ENCODE measurements around the gene GJB3. TPM values are rescaled to one million over a fixed set of nuclear protein-coding genes. Genes with fewer than 3 reads are reported as not detected.

The GJB3 gene
- total RNA-seq, 4 donors from 2014 or later = 1.5 to 1.9 (median 1.7) TPM; not detected in 1

DNA sequence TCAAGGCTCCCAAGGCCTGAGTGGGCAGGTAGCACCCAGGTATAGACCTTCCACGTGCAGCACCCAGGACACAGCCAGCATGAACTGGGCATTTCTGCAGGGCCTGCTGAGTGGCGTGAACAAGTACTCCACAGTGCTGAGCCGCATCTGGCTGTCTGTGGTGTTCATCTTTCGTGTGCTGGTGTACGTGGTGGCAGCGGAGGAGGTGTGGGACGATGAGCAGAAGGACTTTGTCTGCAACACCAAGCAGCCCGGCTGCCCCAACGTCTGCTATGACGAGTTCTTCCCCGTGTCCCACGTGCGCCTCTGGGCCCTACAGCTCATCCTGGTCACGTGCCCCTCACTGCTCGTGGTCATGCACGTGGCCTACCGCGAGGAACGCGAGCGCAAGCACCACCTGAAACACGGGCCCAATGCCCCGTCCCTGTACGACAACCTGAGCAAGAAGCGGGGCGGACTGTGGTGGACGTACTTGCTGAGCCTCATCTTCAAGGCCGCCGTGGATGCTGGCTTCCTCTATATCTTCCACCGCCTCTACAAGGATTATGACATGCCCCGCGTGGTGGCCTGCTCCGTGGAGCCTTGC is 19.7 kb upstream of the GJB3 start:
- Histone ChIP-seq H3K4me3 (no peak overlapping the region), H3K27me3 (no peaks in the 10 kb centered on the region), H3K4me1 (no peaks in the 10 kb centered on the region), H3K27ac (no peak overlapping the region), H3K36me3 (no peaks in the 10 kb centered on the region), H3K9me3 (no peaks in the 10 kb centered on the region)
- DNase-seq = no peak
- no peak for TF ChIP-seq POLR2A (IDR thresholded peaks at IDR 0.05)
- TF ChIP-seq CTCF (IDR thresholded peaks at IDR 0.05) = no peak

GRCh38 chr1:34761776-34762307 is 19.2 kb upstream of the GJB3 start:
- H3K27ac ChIP-seq = no peak overlapping the region
- no peak for DNase-seq
- no peak for TF ChIP-seq CTCF (IDR thresholded peaks at IDR 0.05)
- no peak for TF ChIP-seq POLR2A (IDR thresholded peaks at IDR 0.05)
- no peaks in the 10 kb centered on the region for H3K9me3 ChIP-seq
- no peaks in the 10 kb centered on the region for H3K27me3 ChIP-seq
- no peak overlapping the region for H3K4me3 ChIP-seq
- H3K36me3 ChIP-seq = no peaks in the 10 kb centered on the region
- H3K4me1 ChIP-seq = no peaks in the 10 kb centered on the region

DNA sequence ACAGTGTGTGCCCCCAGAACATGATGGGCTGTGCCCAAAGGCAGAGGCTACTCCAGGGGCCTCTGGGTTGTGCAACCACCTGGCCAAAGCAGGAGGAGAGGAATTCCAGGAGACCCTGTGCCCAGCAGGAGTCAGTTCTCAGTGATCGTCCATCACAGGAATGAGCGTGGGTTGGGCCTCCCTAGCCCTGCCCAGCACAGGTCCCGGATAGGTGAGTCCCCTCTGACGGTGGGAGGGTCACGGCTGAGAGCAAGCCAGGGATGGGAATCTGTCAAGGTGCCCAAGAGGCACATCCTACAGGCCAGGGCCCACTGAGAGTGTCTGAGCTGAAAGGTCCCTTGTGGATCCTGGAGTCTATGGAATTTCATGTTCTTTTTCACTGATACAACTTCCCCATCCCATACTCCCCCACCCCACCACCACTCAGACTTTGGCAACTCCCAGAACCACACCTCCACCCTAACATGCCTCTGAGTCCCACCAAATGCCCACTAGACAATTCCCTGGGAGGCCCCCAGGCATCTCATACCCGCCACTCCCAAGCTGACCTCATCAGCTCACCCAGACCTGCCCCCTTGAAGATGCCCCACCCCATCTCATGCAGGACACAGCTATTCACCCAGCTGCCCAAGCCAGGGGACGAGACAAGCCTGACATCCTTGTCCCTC is 18.4 kb upstream of the GJB3 start:
- DNase-seq = no peak
- TF ChIP-seq CTCF (IDR thresholded peaks at IDR 0.05) (no peak), POLR2A (IDR thresholded peaks at IDR 0.05) (no peak)
- no peak overlapping the region for H3K4me3 ChIP-seq
- H3K27me3 ChIP-seq = no peaks in the 10 kb centered on the region
- no peak overlapping the region for H3K27ac ChIP-seq
- H3K9me3 ChIP-seq = no peaks in the 10 kb centered on the region
- H3K36me3 ChIP-seq = no peaks in the 10 kb centered on the region
- H3K4me1 ChIP-seq = no peaks in the 10 kb centered on the region

DNA sequence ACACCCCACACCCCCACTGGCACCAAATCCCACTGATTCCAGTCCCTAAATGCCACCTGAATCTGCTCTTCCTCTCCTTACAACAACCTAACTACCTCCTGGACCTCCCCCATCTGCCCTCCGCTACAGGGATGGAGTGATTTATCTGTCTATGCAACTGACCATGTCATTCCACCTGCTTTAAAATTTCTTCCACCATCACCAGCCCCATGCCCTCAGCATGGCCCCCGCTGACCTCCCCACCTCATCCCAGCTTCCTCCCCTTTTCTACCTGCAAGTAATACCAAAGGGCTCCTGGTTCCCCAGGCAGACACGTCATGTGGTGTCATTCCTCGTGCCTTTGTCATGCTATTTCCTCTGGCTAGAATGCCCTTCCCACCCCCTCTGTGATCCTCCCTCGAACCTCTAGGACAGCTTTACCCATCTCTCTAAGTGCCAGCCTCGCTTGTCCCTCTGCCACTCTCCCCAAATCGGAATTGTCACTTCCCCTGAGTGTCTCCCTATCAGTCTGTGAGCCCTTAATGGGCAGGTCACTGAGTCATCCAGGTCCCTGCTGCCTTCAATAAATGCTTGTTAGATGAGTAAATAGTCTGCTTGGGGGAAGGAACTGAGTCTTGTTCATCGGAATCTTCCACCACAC is 17.8 kb upstream of the GJB3 start:
- no peaks in the 10 kb centered on the region for H3K9me3 ChIP-seq
- H3K4me1 ChIP-seq = no peaks in the 10 kb centered on the region
- no peak overlapping the region for H3K4me3 ChIP-seq
- TF ChIP-seq POLR2A (IDR thresholded peaks at IDR 0.05) = no peak
- no peak for TF ChIP-seq CTCF (IDR thresholded peaks at IDR 0.05)
- H3K36me3 ChIP-seq = no peaks in the 10 kb centered on the region
- no peaks in the 10 kb centered on the region for H3K27me3 ChIP-seq
- no peak overlapping the region for H3K27ac ChIP-seq
- no peak for DNase-seq

DNA sequence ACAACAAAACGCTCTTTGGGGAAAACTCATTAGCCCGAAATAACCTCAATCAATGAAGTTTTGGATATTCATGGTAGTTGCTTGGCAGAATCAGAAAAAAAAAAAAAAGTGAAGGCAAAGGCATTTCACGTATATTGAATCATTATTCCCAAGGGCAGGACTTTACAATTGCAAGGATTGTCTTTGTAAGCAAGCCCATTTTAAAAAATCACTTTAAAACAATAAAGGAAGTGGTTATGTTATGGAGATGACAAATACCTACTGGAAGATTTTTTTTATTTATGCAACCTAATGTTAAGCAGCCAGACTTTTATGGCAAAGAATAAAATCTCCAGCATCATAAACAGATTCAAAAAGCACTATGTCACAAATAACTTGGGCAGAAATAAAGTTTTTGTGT is 12.2 kb upstream of the GJB3 start:
- H3K27ac ChIP-seq = no peak overlapping the region
- no peaks in the 10 kb centered on the region for H3K27me3 ChIP-seq
- no peaks in the 10 kb centered on the region for H3K4me1 ChIP-seq
- H3K9me3 ChIP-seq = no peaks in the 10 kb centered on the region
- H3K4me3 ChIP-seq = no peak overlapping the region
- no peak for TF ChIP-seq POLR2A (IDR thresholded peaks at IDR 0.05)
- TF ChIP-seq CTCF (IDR thresholded peaks at IDR 0.05) = no peak
- no peaks in the 10 kb centered on the region for H3K36me3 ChIP-seq
- no peak for DNase-seq

Measured in Peyer's patch (tissue), 4 donors.